HepG2 (cell line): Measurements from ENCODE around the gene ATP2C2. TPM values are rescaled to one million over a fixed set of nuclear protein-coding genes. Genes with fewer than 3 reads are reported as not detected.

Experiments
- ATAC-seq: fragments of 200-7000 bp; cut with Tn5 transposase; 3 replicates; pipeline ENCODE4 v1.9.1; 2020; ENCODE audit warnings: mild to moderate bottlenecking, moderate library complexity
- BruUV-seq: library from RNA; stranded (reverse); fragments of 400-500 nt; replicated peaks from 2 replicates; lab custom pipeline; 2021; lab: Mats Ljungman, UMichigan
- CTCF ChIA-PET: fragments of 300-600 bp; formaldehyde crosslinking; extraction: SDS; loops from one replicate; lab custom pipeline; 2021; ENCODE audit warnings: low total read pairs, inconsistent platforms, low intra/inter-chr PET ratio; lab: Yijun Ruan, JAX
- POLR2A ChIA-PET: fragments of 350-600 bp; sonication (Branson Sonifier 250); formaldehyde crosslinking; loops from one replicate; lab custom pipeline; 2020; ENCODE audit warnings: antibody characterized with exemption, inconsistent platforms; lab: Yijun Ruan, JAX
- DNase-seq: peaks from one replicate; pipeline ENCODE4 v3.0.0-alpha.2; 2015; ENCODE audit warnings: low spot score
- FAIRE-seq: peaks from 3 replicates; lab custom pipeline; 2011; peaks lifted over from hg19 to GRCh38; lab: Jason Lieb, UNC
- H2AFZ ChIP-seq: one replicate; pipeline ENCODE4 v1.6.1; 2011; ENCODE audit warnings: low read length, inconsistent platforms
- H3K27ac ChIP-seq: fragments of 300-600 bp; 3 replicates; pipeline ENCODE4 v1.8.0; 2011; ENCODE audit warnings: mixed run types, mild to moderate bottlenecking, mixed read lengths, low read length, inconsistent platforms; ENCODE audit not compliant: insufficient read depth; ENCODE audit errors: extremely low read length
- H3K27me3 ChIP-seq, 2 experiments: fragments of 200-600 bp in 1 of 2; 2 replicates in 1 of 2; 3 replicates in 1 of 2; pipeline versions ENCODE4 v1.6.0 to v1.8.0; 2011; ENCODE audit warnings: low read length in 2 of 2, mild to moderate bottlenecking in 2 of 2, moderate library complexity in 2 of 2, inconsistent platforms in 1 of 2; ENCODE audit not compliant: insufficient read depth in 2 of 2, control insufficient read depth in 1 of 2
- H3K36me3 ChIP-seq, 2 experiments: fragments of 200-600 bp in 1 of 2; replicated peaks in 1 of 2; 2 replicates in 1 of 2; 3 replicates in 1 of 2; pipeline versions ENCODE4 v1.5.1 to v1.8.0; 2011; ENCODE audit warnings: low read length in 2 of 2, inconsistent platforms in 1 of 2; ENCODE audit not compliant: insufficient read depth in 2 of 2, control insufficient read depth in 1 of 2
- H3K4me1 ChIP-seq: 2 replicates; pipeline ENCODE4 v1.5.1; 2012; ENCODE audit warnings: low read length, inconsistent platforms; ENCODE audit not compliant: insufficient read depth
- H3K4me2 ChIP-seq: 2 replicates; pipeline ENCODE4 v1.6.0; 2011; ENCODE audit warnings: low read depth, low read length, inconsistent platforms
- H3K4me3 ChIP-seq, 3 experiments: fragments of 200-600 bp in 1 of 3; sonication (generic), shearing (Covaris generic) in 1 of 3; replicated peaks in 1 of 3; 2 replicates each; pipeline ENCODE4 v1.5.1; 2011 to 2016; ENCODE audit warnings: low read length in 3 of 3, inconsistent platforms in 2 of 3, low read depth in 2 of 3, mild to moderate bottlenecking in 2 of 3, control low read depth in 1 of 3, mixed read lengths in 1 of 3; ENCODE audit not compliant: insufficient read depth in 1 of 3
- H3K79me2 ChIP-seq: one replicate; pipeline ENCODE4 v1.6.1; 2011; ENCODE audit warnings: low read length, inconsistent platforms; ENCODE audit not compliant: insufficient read depth
- H3K9ac ChIP-seq: 2 replicates; pipeline ENCODE4 v1.6.0; 2011; ENCODE audit warnings: mild to moderate bottlenecking, low read depth, low read length, inconsistent platforms; ENCODE audit not compliant: insufficient read depth
- H3K9me3 ChIP-seq: 2 replicates; pipeline ENCODE4 v1.5.1; 2012; ENCODE audit warnings: mild to moderate bottlenecking, low read length
- H4K20me1 ChIP-seq: 2 replicates; pipeline ENCODE4 v1.6.0; 2011; ENCODE audit warnings: inconsistent platforms, mild to moderate bottlenecking, low read length, moderate library complexity; ENCODE audit not compliant: insufficient read depth
- CENPT ChIP-seq: sonication (generic); formaldehyde crosslinking; IDR thresholded peaks from 2 replicates; pipeline ENCODE4 v1.8.0; 2022; ENCODE audit warnings: low read depth, mild to moderate bottlenecking, moderate library complexity, missing genetic modification reagents
- FLYWCH1 ChIP-seq: sonication (generic); formaldehyde crosslinking; IDR thresholded peaks from 2 replicates; pipeline ENCODE4 v1.8.1; 2023; ENCODE audit warnings: mild to moderate bottlenecking, missing genetic modification reagents
- GLMP ChIP-seq: sonication (generic); formaldehyde crosslinking; IDR thresholded peaks from 2 replicates; pipeline ENCODE4 v1.9.0; 2021; ENCODE audit warnings: missing genetic modification reagents, mild to moderate bottlenecking, borderline replicate concordance
- HDAC2 ChIP-seq: sonication (generic); formaldehyde crosslinking; IDR thresholded peaks from 2 replicates; pipeline ENCODE4 v1.4.0; 2020; ENCODE audit warnings: missing genetic modification reagents
- MXI1 ChIP-seq: IDR thresholded peaks from 3 replicates; pipeline ENCODE4 v1.6.1; 2012; ENCODE audit warnings: low read depth, low read length, inconsistent platforms, borderline replicate concordance
- ONECUT2 ChIP-seq: sonication (generic); formaldehyde crosslinking; IDR thresholded peaks from 2 replicates; pipeline ENCODE4 v1.4.0; 2020; ENCODE audit warnings: missing genetic modification reagents
- POLR2G ChIP-seq: fragments of 200-400 bp; formaldehyde crosslinking; IDR thresholded peaks from 2 replicates; pipeline ENCODE4 v1.6.1; 2018; ENCODE audit warnings: mild to moderate bottlenecking, low read depth, low read length, moderate library complexity
- SETDB1 ChIP-seq: sonication (generic); formaldehyde crosslinking; IDR thresholded peaks from 2 replicates; pipeline ENCODE4 v1.5.1; 2020; ENCODE audit warnings: missing genetic modification reagents, mild to moderate bottlenecking, borderline replicate concordance
- ZBTB4 ChIP-seq: sonication (generic); formaldehyde crosslinking; IDR thresholded peaks from 2 replicates; pipeline ENCODE4 v1.4.0; 2020; ENCODE audit warnings: missing genetic modification reagents, mild to moderate bottlenecking, borderline replicate concordance
- ZNF232 ChIP-seq: sonication (generic); formaldehyde crosslinking; IDR thresholded peaks from 2 replicates; pipeline ENCODE4 v1.4.0; 2020; ENCODE audit warnings: missing genetic modification reagents, borderline replicate concordance
- ZNF674 ChIP-seq: sonication (generic); formaldehyde crosslinking; IDR thresholded peaks from 2 replicates; pipeline ENCODE4 v1.5.0; 2020; ENCODE audit warnings: low read depth, mild to moderate bottlenecking, missing genetic modification reagents
- ZNF883 ChIP-seq: sonication (generic); formaldehyde crosslinking; IDR thresholded peaks from 2 replicates; pipeline ENCODE4 v1.5.1; 2020; ENCODE audit warnings: mild to moderate bottlenecking, missing genetic modification reagents; ENCODE audit errors: not compliant biosample characterization
- WGBS: methylation state at CpG from one replicate; pipeline ENCODE4 v1.1.6; 2017; ENCODE audit warnings: low lambda C conversion rate; 5-methylcytosine and 5-hydroxymethylcytosine counted together
- in situ Hi-C: cut with HindIII; loops from 2 replicates; pipeline ENCODE4 v1.10.0; 2017; ENCODE audit warnings: low pct_unique_long_range_greater_than_20kb; ENCODE audit not compliant: extremely low pct_ligation_motif_present
- intact Hi-C: fragments of 100-400 bp; cut with micrococcal nuclease; formaldehyde crosslinking; loops from one replicate; pipeline ENCODE4 v1.10.0; 2022; ENCODE audit not compliant: unreplicated experiment
- polyA plus RNA-seq, 8 experiments: library from polyadenylated mRNA; depleted of rRNA in 3 of 8; stranded (reverse) in 7 of 8; unstranded in 1 of 8; fragments of >200 nt; fragmentation: Illumina TruSeq in 4 of 8; extraction: Trizol in 4 of 8; gene quantifications; 2 replicates each; pipeline versions ENCODE4 v1.2.1 to v1.2.3, GENCODE V29; 2011 to 2016; ENCODE audit warnings: low read depth in 4 of 8, missing spikeins in 1 of 8, mixed read lengths in 1 of 8; ENCODE audit not compliant: insufficient read depth in 1 of 8
- total RNA-seq, 5 experiments: library from RNA; depleted of rRNA; stranded (reverse); fragments of >200 nt; fragmentation: Illumina TruSeq; extraction: Trizol; gene quantifications; 2 replicates each; pipeline ENCODE4 v1.2.3, GENCODE V29; 2016; ENCODE audit warnings: low read depth in 1 of 5

ATP2C2 gene
- total and polyA plus RNA-seq, 2 of the 13 experiments (the other 11 are each of a cell fraction or from before 2014, with no cell fraction given), result 0.07 TPM; not detected in 1

- TF ChIP-seq CENPT (CRISPR knock-in tag) (no peak), SETDB1 (CRISPR knock-in tag) (no peak), HDAC2 (CRISPR knock-in tag) (no peak), ONECUT2 (CRISPR knock-in tag) (no peak), MXI1 (no peak), ZNF674 (CRISPR knock-in tag) (no peak), ZBTB4 (CRISPR knock-in tag) (no peak), ZNF883 (CRISPR knock-in tag) (no peak), FLYWCH1 (no peak), GLMP (no peak), POLR2G (no peak), ZNF232 (CRISPR knock-in tag) (no peak)
- WGBS, result 47% methylated on average over 13 of the region's 13 CpGs
- Histone ChIP-seq H2AFZ (no peak overlapping the region), H4K20me1 (no peaks in the 10 kb centered on the region), H3K4me1 (peaks cover 27% of the 10 kb centered on the region), H3K4me2 (no peak overlapping the region), H3K27me3 (peaks cover 0 to 42% of the 10 kb centered on the region in 2 experiments; a peak in 3 of 5 replicates), H3K27ac (no peak overlapping the region), H3K9ac (no peak overlapping the region), H3K36me3 (no peaks in the 10 kb centered on the region), H3K4me3 (no peak overlapping the region), H3K79me2 (no peaks in the 10 kb centered on the region), H3K9me3 (no peaks in the 10 kb centered on the region)
- no peak for ATAC-seq
- no TSS peak for BruUV-seq
- DNase-seq, result no peak
- ChIA-PET CTCF (no interaction called here), POLR2A (no interaction called here)
- no peak for FAIRE-seq
- in situ Hi-C loops, result no loop called here
- intact Hi-C loops, result no loop called here
Observed at GRCh38 chr16:84362471-84362941, 5.8 kb upstream of the ATP2C2 start.
